GM18861 (cell line): Measurements from ENCODE around the gene EIF1AY.
"Not testable (repeated sequence)": the region's sequence is repeated elsewhere in the genome, so short reads cannot be mapped to it uniquely, and the experiment has no call there.

Experiments used
- ATAC-seq: cut with Tn5 transposase; IDR thresholded peaks from one replicate; pipeline ENCODE4 v1.9.1; 2021; ENCODE audit not compliant: unreplicated experiment

EIF1AY gene

DNA sequence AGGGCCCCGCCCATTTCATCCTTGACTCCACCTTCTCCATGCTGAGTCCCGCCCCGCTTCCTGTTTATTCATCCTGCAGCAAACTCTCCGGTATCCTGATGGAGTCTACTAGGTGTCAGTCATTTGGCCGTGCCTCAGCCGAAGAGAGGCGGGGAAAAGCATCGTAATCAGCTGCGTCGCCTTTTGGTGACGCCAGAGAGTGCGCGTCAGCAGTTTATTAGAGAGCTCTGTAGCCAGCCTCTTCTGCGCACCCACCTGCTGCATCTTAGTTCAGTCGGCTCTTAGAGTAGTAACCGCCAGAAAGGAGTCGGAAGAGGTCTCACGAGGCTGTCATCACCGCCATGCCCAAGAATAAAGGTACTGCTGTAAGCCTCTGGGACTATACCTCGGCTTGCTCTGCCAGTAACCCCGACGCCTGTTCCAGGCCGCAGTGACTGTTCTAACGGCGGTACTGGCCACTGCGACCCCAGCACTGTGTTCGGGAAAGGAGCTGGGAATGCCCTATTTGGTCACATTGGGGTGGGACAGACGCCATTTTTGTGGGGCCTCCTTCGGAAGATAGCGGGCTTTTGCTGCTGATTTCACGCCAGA lies at the start of gene EIF1AY:
EIF1AY (plus strand) TSS at position 246 of the 591 bp plus-strand sequence; CDS start at position 342, 96 bp downstream.
- no peak for ATAC-seq

GRCh38 chrY:20528435-20528834 lies 47.1 kb upstream of the EIF1AY start:
- ATAC-seq = no peak

DNA sequence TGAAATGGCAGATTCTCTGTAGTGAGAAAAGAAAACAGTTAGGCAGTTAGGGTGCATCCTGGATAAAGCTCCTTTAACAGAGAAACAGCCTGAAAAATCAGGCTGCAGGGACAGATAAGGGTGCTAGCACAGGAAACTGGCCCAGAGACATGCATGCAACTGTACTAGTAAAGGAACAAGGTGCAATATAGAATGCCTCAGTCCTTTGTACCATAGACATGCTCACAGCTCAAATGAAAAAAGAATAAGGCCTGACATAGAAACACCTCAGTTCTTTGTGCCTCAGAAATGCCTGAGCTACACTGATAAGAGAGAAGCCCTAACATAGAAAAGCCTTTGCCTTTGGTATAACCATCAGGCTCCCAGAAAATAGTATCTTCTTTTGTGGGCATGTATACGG lies 37.4 kb upstream of the EIF1AY start:
- ATAC-seq = no peak

- no peak for ATAC-seq
These were observed 36.6 kb upstream of the EIF1AY start for GRCh38 chrY:20538933-20539332.

DNA sequence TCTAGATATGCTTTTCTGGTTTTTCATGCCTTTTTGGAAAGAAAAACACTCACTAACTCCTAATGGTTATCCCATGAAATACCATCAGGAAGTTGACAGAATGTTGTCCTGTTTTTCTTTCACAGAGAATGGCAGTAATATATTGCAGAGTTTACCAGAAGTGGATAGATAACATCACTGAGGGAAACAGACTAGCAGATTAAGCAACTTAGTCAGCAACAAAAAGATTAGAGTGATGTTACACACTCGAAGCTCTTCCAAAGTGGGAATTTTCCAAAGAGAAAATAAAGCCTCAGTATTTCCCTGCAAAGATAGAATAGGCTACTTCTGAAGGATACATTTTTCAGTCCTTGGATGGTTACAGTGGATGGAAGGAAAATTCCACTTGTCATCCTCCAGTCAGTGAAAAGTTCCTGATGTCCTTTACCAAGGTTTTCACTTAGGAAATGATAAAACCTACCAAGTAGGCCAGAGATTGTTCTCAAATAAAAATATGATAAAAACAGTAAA lies 31.1 kb upstream of the EIF1AY start:
- ATAC-seq = no peak

DNA sequence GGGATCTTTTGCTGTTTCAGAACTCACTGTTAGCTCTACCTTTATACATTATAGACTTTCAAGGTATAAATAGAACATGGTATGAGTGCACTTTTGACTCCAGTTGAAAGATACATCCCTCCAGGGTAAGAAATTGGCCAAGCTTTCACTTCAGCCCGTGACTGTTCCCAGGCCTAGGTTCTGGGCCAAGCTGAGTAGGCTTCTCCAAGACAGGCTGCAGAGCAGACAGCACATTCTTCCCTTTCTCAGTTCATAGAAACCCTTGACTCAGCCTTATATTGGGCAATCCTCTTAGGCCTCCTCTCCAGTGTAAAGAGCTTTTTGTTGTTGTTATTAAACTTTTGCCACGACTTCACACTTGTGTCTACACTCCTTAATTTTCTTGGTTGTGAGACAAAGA lies 29.5 kb upstream of the EIF1AY start:
- ATAC-seq = no peak

GRCh38 chrY:20549289-20549688 lies 26.3 kb upstream of the EIF1AY start:
- ATAC-seq = no peak

DNA sequence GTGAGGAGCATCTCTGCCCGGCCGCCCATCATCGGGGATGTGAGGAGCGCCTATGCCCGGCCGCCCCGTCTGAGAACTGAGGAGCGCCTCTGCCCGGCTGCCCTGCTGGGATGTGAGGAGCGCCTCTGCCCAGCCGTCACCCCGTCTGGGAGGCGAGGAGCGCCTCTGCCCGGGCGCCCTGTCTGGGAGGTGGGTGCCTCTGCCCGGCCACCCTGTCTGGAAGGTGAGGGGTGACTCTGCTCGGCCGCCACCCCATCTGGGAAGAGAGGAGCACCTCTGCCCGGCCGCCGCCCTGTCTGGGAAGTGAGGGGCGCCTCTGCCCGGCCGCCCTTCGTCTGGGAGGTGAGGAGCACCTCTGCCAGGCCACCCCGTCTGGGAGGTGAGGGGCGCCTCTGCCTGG lies 23.7 kb upstream of the EIF1AY start:
- no peak for ATAC-seq

DNA sequence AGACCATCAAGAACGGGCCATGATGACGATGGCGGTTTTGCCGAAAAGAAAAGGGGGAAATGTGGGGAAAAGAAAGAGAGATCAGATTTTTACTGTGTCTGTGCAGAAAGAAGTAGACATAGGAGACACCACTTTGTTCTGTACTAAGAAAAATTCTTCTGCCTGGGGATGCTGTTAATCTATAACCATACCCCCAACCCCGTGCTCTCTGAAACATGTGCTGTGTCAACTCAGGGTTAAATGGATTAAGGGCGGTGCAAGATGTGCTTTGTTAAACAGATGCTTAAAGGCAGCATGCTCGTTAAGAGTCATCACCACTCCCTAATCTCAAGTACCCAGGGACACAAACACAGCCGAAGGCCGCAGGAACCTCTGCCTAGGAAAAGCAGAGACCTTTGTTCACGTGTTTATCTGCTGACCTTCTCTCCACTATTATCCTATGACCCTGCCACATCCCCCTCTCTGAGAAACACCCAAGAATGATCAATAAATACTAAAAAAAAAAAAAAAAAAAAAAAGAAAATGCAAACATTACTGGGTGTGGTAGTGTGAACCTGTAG lies 22.7 kb upstream of the EIF1AY start:
- not testable (repeated sequence) for ATAC-seq

DNA sequence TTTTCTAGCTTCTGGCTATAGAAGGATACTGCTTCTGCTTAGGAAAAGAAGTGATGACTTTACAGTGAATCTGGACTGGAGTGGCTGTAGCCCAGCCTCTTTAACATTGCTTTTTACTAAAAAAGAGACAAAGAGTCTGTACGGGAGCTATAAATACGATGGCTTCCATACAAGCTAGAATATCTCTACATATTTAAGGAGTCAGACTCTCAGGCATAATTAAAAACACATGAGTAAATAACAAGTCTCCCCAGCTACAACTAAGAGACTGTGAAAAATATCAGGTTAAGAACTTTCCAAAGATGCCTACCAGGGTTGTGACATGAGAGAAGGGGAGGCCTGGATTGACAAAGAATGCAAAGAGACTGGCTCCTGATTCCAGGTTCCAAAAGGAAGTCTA lies 19.8 kb upstream of the EIF1AY start:
- ATAC-seq = no peak

GRCh38 chrY:20558677-20559076 lies 16.9 kb upstream of the EIF1AY start:
- ATAC-seq = no peak

GRCh38 chrY:20559873-20560512 lies 15.6 kb upstream of the EIF1AY start:
- ATAC-seq = no peak

DNA sequence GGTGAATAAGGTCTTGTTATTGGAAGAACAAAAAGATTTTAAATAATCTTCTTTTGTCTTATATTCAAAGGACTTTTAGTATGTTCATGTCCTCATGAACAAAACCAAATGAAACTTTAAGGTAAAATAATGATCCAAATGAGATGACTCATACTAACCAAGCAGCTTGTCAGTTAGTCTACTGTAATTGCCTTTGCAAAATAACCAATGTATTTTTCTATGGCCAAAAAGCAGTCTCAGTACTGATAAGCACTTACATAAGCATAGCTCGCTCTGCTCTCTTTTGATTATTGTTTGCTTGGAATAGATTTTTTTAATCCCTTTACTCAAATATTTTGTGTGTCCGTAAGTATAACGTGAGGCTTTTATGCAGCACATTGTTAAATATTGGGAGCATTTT lies 4.3 kb upstream of the EIF1AY start:
- ATAC-seq = no peak

GRCh38 chrY:20576506-20576905 lies 930 bp downstream of the EIF1AY start:
- ATAC-seq = no peak

- ATAC-seq = no peak
These were observed 2.6 kb downstream of the EIF1AY start for GRCh38 chrY:20578206-20578605.

DNA sequence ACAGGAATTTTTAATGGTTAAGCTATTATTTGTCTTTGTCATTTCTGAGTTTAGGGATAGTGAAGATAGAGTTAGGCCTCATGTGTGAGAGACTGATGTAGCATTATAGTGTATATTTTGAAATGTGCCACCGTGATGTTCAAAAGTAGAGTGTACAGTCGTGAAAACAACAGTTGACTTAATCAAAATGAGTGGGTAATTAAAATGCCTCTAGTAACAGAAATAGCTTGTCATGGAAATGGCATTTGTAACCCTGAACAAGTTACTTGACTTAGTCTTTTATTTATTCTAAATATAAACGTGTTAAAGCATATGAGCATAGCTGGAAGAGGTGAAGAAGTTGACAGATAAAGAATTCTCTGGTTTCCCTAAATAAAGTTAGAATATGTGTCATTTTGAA lies 6.1 kb downstream of the EIF1AY start:
- ATAC-seq = no peak

GRCh38 chrY:20586161-20586560 lies 10.6 kb downstream of the EIF1AY start:
- ATAC-seq = no peak
